ENCODE data around the gene CD164L2.

DNA sequence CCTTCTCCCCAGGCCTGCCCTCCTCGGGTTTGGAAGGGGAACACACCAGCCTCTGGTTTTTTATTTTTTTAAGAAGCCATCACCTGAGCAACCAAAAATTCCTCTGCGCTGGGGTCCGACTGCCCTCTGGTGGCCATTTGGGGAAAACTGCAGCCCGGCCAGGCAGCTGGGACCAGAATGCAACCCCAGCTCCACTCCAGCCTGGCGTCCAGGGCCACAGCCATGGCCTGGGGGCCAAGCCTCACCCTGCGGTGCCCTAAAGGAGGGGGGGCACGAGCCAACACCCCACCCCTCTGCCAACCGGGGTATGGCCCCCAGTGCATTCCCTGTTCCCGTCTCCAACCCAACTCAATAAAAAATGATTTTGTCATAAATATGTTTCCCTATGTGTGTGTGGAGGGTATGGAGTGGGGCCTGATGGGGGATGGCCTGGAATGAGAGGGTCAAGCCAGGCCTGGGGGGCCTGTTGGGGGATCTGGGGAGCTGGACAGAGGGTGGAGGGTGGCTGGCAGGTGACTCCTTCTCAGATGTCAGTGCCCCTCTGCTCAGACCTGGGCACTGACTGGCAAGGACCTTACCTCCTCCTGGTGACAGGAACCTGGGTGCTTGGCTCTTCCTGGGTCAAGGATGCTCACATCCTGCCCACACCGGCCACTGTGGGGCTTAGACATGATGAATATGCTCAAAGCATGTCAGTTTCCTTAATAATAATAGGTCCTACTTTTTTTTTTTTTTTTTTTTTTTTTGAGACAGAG is 12.5 kb upstream of the CD164L2 start:
- TF ChIP-seq, protein P1, sequence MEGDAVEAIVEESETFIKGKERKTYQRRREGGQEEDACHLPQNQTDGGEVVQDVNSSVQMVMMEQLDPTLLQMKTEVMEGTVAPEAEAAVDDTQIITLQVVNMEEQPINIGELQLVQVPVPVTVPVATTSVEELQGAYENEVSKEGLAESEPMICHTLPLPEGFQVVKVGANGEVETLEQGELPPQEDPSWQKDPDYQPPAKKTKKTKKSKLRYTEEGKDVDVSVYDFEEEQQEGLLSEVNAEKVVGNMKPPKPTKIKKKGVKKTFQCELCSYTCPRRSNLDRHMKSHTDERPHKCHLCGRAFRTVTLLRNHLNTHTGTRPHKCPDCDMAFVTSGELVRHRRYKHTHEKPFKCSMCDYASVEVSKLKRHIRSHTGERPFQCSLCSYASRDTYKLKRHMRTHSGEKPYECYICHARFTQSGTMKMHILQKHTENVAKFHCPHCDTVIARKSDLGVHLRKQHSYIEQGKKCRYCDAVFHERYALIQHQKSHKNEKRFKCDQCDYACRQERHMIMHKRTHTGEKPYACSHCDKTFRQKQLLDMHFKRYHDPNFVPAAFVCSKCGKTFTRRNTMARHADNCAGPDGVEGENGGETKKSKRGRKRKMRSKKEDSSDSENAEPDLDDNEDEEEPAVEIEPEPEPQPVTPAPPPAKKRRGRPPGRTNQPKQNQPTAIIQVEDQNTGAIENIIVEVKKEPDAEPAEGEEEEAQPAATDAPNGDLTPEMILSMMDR (IDR thresholded peaks at IDR 0.05; ENCODE audit: insufficient read depth, low read depth, low read length): peak; percentile 89
- no peak for TF ChIP-seq EZH2 (IDR thresholded peaks at IDR 0.05; ENCODE audit: insufficient read depth, low read length)

All from astrocyte (in vitro differentiated cells and primary cell).